OCI-LY7 (cell line): Measurements from ENCODE around the gene TPCN1.

Experiments used
- CTCF ChIP-seq: fragments of 200-600 bp; sonication (generic); conservative IDR thresholded peaks from 2 replicates; pipeline ENCODE4 v1.5.1; 2014; ENCODE audit warnings: mild to moderate bottlenecking, antibody characterized with exemption, low read length, moderate library complexity, mixed read lengths
- EZH2phosphoT487 ChIP-seq: fragments of 200-600 bp; sonication (generic); IDR thresholded peaks from 2 replicates; pipeline ENCODE4 v1.6.1; 2018; ENCODE audit warnings: low read depth, borderline replicate concordance, mild to moderate bottlenecking, mixed run types, antibody characterized with exemption, low read length, moderate library complexity, mixed read lengths

- TF ChIP-seq CTCF (no peak), EZH2phosphoT487 (no peak)
These were observed 6.3 kb upstream of the TPCN1 start for GRCh38 chr12:113214895-113215400.
